SHP77 (cell line): ENCODE results near the gene SEPTIN5.

Experiments
- DNase-seq, 2 experiments: peaks; one replicate each; lab custom pipeline; 2025; lab: John Stamatoyannopoulos, UW

SEPTIN5 gene

DNA sequence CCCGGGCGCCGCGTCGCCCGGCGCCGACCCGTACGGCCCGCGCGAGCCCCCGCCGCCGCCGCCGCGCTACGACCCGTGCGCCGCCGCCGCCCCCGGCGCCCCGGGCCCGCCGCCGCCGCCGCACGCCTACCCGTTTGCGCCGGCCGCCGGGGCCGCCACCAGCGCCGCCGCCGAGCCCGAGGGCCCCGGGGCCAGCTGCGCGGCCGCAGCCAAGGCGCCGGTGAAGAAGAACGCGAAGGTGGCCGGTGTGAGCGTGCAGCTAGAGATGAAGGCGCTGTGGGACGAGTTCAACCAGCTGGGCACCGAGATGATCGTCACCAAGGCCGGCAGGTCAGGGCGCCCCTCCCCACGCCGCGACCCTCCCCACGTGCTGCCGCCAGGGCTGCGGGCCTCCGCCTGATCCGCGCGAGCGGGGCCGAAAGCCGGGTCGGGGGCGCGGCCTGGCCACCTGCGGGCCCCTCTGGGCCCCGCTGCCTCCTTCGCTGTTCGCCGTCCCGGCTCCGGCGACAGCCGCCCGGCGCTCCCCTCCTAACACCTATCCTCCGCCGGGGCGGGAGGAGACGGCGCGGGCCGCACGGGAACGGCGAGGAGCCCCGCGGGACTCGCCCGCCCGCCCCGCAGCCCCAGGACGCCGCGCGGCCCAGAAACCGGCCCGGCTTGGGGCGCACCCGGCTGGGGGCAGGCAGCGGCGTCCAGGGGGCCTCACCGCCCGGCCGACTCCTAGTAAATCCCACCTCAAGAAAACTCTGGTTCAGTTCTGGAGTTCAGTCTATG lies 46.8 kb downstream of the SEPTIN5 start:
- DNase-seq = no peak

DNA sequence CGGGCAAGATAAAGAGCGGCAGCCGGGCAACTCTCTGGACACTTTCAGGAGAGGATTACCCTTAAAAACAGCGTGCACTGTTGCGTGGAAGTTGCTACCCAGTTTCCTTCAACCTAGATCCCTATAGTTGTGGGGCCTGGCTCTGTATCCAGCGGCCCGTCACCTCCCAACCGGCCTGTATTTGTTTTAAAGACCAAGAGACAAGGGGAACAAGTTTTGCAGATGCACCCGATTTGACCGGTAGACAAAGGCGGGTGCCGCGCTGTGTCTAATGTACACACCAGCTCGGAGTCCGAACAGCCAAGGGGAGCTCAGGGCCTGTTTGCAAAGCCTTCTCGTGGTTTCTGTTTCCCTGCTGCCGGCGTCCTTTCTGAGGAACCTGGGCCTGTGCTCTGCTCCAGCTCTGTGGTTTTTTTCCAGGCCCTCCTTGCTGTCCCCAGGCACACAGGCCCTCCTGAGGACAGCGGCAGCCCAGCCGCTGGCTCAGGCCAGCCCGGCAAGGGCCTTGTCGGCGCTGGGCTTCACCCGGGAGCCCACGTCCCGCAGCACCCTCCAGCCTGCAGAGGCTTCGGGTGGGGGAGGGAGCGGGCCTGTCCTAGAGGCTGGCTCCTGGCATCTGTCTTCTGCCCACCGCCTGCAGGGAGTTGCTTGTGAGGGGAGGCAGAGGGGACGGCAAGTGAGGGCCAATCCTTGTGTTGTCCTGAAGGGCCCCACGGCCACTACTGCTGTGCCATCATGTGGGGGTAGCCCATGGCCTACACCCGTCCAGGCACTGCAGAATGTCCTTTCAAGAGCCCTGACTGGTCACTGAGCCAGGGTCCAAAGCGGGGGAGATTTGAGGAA lies 47.6 kb downstream of the SEPTIN5 start:
- DNase-seq = no peak

DNA sequence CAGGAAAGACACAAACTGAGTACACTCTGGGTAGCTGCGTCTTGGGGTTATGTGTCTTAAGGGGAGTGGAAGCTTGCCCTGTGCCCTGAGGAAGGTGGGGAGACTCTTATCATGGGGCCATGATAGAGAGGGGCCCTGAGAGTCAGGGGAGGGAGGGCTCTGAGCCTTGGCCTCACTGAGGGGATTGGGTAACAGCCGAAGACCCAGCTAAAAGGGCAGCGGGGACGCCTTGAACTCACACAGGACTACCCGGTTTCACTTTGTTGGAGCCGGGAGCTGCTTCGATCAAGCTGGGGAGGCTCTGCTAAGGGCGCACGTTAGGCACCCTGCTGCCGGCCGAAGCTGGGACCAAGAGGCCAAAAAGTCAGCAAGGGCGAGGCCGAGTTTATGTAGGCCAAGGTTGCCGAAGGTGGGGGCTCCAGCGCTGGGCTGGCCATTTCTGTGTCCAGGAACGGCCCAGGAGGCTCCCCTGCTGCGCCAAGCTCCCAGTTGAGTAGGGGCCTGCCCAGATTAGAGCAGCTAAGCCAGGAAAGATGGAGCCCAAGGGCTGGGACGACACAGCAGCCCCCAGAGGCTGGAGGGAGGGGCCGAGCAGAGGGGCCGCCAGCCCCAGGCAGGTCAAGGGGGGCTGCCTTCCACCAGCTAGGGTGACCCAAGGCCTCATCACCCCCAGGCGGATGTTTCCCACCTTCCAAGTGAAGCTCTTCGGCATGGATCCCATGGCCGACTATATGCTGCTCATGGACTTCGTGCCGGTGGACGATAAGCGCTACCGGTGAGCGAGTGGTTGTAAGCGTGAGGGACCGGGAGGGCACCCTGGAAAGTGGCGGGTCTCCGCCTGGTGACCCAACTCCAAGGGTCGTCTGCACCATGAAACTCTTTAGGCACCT lies 48.5 kb downstream of the SEPTIN5 start:
- no peak for DNase-seq

DNA sequence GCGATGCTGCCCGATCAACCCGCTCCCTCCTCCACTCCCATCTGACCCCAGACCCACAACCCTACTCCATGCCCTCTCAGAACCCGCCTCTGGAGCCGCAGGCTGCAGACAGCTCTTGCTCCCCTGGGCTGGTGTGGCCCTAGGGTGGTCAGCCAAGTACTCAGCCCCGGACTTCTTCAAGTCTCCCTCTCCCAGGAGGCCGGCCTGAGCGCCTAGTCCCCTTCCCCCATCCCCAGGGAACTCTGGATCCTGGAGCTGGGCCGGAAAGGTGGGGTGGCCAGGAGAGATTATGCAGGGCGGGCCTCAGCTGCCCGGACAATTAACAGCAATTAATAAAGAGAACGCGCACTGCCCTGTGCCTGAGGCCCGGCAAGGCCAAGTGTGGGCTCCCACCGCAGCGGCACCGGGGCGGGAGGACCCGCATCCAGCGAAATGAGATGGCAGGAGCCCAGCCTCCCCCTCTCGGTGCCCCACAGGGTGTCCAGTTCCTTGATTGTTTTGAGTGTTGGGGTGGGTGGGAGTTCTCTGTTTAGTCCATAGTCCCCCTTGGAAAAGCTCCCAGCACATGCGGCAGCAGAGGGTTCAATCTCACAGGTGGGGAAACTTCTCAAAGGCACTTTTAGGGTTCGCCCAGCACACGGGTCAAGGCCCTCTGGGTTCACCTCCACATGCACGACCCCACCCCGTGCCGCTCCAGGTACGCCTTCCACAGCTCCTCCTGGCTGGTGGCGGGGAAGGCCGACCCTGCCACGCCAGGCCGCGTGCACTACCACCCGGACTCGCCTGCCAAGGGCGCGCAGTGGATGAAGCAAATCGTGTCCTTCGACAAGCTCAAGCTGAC lies 49.4 kb downstream of the SEPTIN5 start:
- no peak for DNase-seq

DNA sequence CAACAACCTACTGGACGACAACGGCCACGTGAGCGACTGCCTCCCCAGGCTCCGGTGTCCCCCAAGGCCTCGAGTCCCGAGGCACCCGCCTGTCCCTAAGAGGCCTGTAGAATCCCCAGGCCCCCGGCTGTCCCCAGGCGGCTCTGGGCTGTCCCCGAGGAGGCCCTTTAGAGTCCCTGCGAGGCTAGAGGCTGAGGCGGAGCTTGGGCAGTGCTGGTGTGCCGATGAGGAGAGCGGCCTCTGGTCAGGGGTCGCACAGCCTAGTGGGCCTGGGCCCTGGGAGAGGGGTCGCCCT lies 49.9 kb downstream of the SEPTIN5 start:
- DNase-seq = no peak

DNA sequence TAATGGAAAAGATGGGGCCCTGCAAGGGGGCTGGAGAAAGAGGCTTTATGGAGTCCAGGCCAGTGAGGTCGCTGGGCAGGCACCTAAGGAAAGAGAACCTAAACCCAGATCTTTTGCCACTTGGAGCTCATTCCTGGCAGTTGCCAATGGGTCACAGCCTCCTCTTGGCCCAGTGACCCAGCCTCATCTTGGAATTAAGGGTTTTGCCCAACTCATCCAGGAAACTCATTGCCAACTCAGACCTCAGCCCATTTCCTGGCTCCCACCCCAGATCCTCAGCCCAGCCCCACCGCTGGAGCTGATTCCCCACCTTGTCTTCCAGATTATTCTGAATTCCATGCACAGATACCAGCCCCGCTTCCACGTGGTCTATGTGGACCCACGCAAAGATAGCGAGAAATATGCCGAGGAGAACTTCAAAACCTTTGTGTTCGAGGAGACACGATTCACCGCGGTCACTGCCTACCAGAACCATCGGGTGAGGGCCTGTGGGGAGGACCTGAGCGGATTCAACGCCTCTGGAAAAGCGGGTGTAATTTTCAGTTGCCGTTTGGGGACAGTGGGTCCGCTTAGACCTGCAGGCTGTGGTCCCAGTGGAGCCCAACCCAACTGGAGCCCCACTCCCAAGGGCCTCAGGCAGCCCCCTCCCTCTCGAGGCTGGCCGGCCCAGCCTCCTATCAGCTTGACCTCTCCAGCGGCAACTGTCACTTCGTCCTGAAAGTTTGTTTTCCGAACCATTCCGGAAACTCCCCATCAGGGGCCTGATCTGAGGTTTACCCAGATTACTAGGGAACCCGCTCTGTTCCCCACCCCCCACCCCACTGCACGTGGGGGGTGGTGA lies 50.6 kb downstream of the SEPTIN5 start:
- no peak for DNase-seq

DNA sequence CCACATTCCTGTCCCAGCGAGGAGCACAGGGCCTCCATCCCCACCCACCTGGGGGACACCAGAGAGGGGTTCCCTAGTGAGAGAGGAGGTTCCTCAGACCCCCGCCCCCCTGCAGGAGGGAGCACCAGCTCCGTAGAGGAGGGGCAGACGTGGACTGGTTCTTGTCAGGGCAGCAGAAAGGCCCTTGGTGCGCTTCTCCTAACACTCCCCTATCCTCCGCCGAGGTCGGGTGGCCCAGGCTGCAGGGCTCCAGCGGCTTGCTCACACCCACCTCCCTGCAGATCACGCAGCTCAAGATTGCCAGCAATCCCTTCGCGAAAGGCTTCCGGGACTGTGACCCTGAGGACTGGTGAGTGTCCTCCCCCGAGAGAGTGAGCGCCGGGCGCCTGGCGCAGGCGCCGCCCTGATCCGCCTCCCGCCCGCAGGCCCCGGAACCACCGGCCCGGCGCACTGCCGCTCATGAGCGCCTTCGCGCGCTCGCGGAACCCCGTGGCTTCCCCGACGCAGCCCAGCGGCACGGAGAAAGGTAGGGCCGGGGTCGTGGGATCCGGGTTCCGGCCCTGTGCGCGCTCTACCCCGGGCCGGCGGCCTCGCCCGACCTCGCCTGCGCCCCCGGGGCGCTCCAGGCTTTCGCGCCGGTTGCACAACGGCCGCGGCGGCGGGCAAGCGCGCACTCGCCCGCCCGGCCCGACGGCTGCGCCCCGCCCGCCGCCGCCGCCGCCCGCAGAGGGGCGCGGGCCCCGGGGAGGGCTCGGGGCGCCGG lies 51.4 kb downstream of the SEPTIN5 start:
- no peak for DNase-seq

DNA sequence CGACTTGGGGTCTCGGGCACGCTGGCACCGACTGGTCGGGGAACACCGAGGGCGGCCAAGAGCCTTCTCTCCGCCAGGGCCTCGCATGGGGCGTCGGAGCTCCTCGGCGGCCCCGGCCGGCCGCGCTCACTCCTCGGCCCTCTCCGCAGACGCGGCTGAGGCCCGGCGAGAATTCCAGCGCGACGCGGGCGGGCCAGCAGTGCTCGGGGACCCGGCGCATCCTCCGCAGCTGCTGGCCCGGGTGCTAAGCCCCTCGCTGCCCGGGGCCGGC lies 51.9 kb downstream of the SEPTIN5 start:
- DNase-seq = no peak

DNA sequence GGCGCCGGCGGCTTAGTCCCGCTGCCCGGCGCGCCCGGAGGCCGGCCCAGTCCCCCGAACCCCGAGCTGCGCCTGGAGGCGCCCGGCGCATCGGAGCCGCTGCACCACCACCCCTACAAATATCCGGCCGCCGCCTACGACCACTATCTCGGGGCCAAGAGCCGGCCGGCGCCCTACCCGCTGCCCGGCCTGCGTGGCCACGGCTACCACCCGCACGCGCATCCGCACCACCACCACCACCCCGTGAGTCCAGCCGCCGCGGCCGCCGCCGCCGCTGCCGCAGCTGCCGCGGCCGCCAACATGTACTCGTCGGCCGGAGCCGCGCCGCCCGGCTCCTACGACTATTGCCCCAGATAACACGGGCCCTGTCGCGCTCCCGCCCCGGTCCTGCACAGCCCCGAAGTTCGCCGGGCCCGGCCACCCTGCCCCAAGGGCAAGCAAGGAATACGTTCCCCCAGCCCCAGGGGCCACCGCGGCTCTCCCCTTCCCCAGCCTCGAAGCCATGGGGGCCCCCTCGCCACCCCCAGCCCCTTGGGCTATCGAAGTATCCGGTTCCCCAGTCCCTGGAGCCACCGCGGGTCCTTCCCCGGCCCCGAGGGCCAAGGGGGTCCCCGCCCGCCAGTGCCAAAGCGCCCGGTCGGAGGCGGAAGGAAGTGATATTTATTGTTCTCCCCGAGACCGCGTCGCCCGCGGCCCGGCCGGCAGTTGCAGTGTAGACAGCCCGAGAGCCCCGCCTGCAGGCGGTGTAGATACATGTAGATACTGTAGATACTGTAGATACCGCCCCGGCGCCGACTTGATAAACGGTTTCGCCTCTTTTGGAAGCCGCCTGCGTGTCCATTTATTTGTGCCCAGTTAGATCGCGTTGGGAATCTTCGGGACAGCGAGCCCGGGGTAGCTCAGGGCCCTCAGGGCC lies 52.5 kb downstream of the SEPTIN5 start:
- no peak for DNase-seq

DNA sequence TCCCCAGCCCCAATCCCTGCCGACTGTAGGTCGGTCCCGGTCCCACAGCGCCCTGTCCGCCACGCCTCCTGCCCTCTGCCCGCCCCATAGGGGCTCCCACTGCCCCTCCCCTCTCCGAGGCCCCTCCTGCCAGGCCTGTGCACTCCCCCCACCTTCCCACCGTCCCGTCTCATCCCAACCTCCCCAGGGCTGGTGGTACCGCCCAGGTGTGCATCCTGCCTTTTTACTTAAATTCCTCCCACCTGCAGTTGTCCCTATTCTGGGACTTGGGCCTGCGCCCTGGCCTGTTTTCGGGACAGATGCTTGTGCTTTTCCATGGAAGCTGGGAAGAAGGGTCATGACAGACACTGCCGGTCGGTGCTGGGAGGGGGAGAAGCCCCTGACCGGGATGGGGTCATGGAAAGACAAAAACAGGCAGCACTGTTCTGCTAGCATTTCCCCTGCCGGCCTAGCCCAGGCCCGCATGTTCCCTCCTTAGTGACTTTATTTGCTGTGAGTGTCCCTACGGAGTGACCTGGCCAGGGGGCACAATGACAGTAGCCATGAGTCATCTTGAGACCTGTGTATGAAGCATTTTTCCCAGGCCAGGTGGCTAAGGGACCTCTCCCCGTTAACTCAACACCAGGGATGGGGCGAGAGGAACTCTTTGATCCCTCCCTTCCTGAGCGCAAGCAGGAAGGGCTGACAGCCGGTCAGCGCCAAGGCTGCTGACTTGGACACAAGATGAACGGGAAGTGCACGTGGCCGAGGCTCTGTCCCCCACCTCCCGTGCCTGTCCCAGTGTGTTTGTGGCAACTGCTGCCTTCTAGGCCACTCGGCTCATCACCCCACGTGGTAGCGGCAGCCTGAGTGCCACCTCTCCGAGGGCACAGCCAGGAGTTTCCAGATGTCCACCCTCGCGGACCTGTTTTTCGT lies 53.4 kb downstream of the SEPTIN5 start:
- no peak for DNase-seq

DNA sequence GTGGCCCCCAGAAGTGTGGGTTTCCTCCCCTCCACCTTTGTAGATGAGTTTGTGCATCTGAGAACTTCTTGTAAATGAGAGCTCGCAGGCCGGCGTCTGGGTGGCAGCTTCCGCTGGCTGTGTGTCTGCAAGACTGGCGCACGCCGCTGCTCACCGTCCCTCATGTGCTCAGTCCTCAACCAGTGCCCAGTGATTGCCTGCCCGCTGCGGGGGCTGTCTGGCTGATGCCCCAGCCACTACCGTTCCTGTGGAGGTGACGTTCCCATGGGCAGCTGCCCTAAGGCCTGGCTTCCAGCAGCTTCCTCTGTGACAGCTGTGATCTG lies 55.1 kb downstream of the SEPTIN5 start:
- DNase-seq = no peak

DNA sequence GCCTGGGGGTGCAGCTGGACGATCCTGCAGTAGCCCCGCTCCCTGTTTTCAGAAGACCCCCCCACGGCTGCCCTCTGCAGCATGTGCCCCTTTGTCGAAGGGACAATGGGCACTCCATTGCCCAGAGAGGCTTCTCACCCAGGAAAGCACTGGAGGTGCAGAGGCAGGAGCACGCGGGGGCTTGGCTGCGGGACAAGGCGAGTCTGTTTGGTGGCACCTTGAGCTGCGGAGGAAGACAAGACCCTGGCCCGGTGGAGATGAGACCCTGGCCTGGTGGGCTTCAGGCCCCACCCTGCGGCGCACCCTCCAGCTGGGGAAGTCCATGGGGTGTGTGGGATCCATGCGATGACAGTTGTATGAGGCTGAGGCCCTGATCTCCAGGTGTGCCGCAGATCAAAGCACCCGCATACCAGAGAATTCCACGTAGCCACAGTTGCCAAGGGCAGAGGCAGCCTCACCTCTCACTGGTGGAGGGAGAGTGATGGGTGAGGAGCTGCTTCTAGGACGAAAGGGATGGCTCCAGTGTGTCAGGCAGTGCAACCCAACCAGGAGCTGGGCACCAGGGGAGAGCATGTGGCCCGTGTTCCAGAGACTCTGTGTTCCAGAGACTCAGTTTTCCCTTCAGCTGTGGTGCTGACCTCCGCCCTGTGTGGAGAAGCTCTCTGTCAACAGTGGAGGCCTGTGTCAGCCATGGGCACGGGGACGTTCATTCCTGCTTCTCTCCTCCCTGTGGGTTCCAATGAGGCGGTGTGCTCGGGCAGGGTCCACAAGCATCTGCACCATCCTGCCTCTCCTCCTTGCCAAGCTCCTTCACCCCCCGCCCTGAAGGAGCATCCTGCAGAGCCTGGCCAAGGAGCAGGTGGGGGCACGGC lies 56.3 kb downstream of the SEPTIN5 start:
- DNase-seq = no peak

DNA sequence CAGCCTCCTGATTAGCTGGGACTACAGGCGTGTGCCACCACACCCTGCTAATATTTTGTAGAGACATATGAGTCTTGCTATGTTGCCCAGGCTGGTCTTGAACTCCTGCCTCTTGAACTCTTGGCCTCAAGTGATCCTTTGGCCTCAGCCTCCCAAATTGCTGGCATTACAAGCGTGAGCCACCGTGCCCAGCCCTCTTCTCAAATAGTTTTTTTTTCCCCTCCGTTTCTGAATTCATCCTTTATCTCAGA lies 58.0 kb downstream of the SEPTIN5 start:
- no peak for DNase-seq
